ENCODE data around the gene GRIFIN. TPM values are rescaled to one million over a fixed set of nuclear protein-coding genes. Genes with fewer than 3 reads are reported as not detected.

The GRIFIN gene
- total and polyA plus RNA-seq, 12 donors: not detected

DNA sequence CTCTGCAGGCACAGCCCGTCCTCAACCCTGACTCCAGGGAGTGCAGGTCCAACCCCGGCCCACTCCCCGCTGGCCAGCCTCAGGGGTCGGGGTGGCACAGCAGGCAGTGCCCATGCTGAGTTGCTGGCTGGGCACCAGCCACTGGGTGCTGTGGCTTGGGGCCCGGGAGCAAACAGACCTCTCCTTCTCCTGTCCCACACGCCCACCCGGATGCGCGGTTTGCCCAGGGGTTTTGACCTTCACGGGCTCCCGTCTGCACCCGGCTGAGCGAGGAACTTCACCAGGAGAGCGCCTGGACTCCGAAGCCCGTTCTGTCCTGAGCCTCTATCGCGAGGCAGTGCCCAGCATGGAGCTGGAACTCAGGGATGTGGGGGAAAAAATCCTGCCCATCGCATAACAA, 2.6 kb upstream of the GRIFIN start:
- H3K4me3 ChIP-seq: peak overlapping the region in 3 of 10 donors; percentile 11 to 20 (median 19)
- H3K27me3 ChIP-seq: peaks cover 0 to 21% (median 8%) of the 10 kb centered on the region in 7 donors
- ATAC-seq: peak in 2 of 8 donors; percentile 2 to 5

DNA sequence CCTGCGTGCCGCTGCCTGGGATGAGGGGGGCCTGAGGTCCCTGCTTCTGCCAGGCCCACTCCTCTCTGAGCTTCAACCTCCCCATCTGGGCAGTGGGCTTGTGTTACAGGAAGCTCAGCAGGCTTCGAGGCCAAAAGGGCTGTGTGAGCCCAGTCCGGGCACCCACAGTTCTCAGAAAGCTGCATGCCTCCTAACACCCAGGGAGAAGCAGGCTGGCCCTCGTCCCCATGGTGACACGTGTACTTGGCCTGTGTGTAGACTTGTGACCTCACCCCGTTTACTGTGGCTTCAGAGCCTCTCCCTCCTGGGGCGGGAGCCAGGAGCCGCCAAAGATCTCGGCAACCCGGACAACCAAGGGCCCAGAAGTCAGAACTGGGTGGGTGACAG, 2.2 kb upstream of the GRIFIN start:
- peak overlapping the region in 4 of 10 donors; percentile 31 to 56 (median 48) for H3K27ac ChIP-seq
- DNase-seq (peak; percentile 69 to 75), ATAC-seq (peak; percentile 52 to 84 (median 76))
- TF ChIP-seq, protein P1, sequence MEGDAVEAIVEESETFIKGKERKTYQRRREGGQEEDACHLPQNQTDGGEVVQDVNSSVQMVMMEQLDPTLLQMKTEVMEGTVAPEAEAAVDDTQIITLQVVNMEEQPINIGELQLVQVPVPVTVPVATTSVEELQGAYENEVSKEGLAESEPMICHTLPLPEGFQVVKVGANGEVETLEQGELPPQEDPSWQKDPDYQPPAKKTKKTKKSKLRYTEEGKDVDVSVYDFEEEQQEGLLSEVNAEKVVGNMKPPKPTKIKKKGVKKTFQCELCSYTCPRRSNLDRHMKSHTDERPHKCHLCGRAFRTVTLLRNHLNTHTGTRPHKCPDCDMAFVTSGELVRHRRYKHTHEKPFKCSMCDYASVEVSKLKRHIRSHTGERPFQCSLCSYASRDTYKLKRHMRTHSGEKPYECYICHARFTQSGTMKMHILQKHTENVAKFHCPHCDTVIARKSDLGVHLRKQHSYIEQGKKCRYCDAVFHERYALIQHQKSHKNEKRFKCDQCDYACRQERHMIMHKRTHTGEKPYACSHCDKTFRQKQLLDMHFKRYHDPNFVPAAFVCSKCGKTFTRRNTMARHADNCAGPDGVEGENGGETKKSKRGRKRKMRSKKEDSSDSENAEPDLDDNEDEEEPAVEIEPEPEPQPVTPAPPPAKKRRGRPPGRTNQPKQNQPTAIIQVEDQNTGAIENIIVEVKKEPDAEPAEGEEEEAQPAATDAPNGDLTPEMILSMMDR (IDR thresholded peaks at IDR 0.05): no peak
- peaks cover 14 to 40% (median 29%) of the 10 kb centered on the region in 9 donors for H3K4me1 ChIP-seq
- H3K27me3 ChIP-seq: peaks cover 0 to 21% (median 8%) of the 10 kb centered on the region in 7 donors
- intact Hi-C loops (cut with DNase I): loop anchor here in 9 of 10 donors (5.0 to 10.0 kb wide), 9 partner anchors 39 to 894 kb away; partner anchors contain the start of genes BRAT1 (in 5 of the 9), IQCE (in 5 of the 9), AMZ1 (in 2 of the 9) and LFNG (in 1 of the 9)
- no peaks in the 10 kb centered on the region for H3K36me3 ChIP-seq
- H3K4me3 ChIP-seq: peak overlapping the region in 3 of 10 donors; percentile 11 to 20 (median 19)
- 32 to 41% methylated on average over 11 of the region's 11 CpGs for WGBS, 2 donors
- H3K9me3 ChIP-seq: peaks cover 0 to 10% (median 6%) of the 10 kb centered on the region in 11 donors

More for the DNA sequence above, 2.6 kb upstream of the GRIFIN start:
- WGBS, 2 donors: 53 to 74% methylated on average over 19 of the region's 19 CpGs
- DNase-seq: peak in 1 of 2 donors; percentile 18
- TF ChIP-seq, protein P1 (IDR thresholded peaks at IDR 0.05): no peak
- H3K27ac ChIP-seq: peak overlapping the region in 2 of 10 donors; percentile 47 to 50
- peaks cover 0 to 10% (median 6%) of the 10 kb centered on the region in 11 donors for H3K9me3 ChIP-seq
- intact Hi-C loops (cut with DNase I): loop anchor here in 9 of 10 donors (5.0 to 10.0 kb wide), 9 partner anchors 39 to 894 kb away; partner anchors contain the start of genes BRAT1 (in 5 of the 9), IQCE (in 5 of the 9), AMZ1 (in 2 of the 9) and LFNG (in 1 of the 9)
- peaks cover 14 to 45% (median 29%) of the 10 kb centered on the region in 9 donors for H3K4me1 ChIP-seq
- no peaks in the 10 kb centered on the region for H3K36me3 ChIP-seq

DNA sequence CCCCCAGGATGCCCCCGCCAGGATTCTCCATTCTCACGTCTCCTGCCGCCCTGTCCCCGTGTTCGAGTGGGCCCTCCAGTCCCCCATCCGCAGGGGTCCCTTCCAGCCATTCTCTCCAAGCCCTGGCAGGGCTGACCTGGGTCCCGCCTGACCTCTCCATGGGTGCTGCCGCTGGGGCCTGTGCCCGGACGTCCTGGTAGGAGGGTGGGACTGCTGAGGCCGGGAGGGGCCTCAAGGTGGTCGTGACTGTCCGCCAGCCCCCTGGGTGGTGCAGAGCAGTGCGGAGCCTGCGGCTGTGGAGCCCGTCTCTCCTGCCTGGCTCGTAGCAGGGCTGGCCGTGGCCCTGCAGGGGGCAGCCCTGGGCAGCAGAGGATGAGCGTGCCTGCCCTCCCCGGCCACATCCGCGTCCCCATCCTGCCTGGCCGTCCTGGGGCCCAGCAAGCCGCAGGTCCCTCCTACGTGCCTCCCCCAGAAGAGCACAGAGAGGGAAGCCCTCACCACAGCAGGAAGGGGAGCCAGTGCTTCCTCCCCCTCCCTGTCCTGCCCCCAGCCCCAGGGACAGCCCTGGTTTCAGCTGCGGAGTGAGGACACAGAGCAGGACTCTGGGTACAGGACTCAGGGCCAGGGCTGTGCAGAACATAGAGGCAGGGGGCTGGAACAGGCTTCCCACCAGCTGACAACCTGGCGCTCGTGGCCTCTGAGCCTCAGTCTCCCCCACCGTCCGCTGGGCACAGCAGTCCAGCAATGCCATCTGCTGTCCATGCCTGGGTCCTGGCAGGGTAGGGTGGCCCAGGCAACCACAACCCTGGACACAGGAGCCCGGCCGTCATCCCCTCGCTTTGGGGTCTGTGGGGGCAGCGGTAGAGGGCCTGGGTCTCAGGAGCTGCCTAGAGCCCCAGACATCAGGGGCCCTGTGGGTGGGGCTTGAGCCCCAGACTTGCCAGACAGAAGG, 1.5 kb upstream of the GRIFIN start:
- Histone ChIP-seq H3K36me3 (no peaks in the 10 kb centered on the region), H3K9me3 (peaks cover 0 to 3% (median 2%) of the 10 kb centered on the region in 11 donors), H3K27me3 (peaks cover 0 to 21% (median 8%) of the 10 kb centered on the region in 7 donors), H3K4me1 (peaks cover 14 to 37% (median 29%) of the 10 kb centered on the region in 9 donors), H3K27ac (peak overlapping the region in 4 of 10 donors; percentile 14 to 56 (median 26)), H3K4me3 (peak overlapping the region in 2 of 10 donors; percentile 7 to 15)
- peak; percentile 82 to 90 (median 86) for ATAC-seq
- peak; percentile 64 to 77 for DNase-seq
- TF ChIP-seq, protein P1 (IDR thresholded peaks at IDR 0.05): peak; percentile 60 to 89 (median 77)
- 32 to 38% methylated on average over 31 to 34 of the region's 34 CpGs for WGBS, 2 donors
- intact Hi-C loops (cut with DNase I): loop anchor here in 9 of 10 donors (5.0 to 10.0 kb wide), 9 partner anchors 40 to 893 kb away; partner anchors contain the start of genes BRAT1 (in 5 of the 9), IQCE (in 5 of the 9), AMZ1 (in 2 of the 9) and LFNG (in 1 of the 9)

All from heart right ventricle (tissue), 16 donors.